Fibroblast of mammary gland (primary cell): ENCODE measurements around the gene ELMO1.
A peak's percentile ranks its signal among the peaks of the same experiment; 100 is the strongest.

Experiments used
- DNase-seq: peaks from one replicate; pipeline ENCODE4 v3.0.0-alpha.2; 2010; ENCODE audit warnings: low read depth
- H3K4me3 ChIP-seq: 2 replicates; pipeline ENCODE4 v1.5.1; 2011; ENCODE audit warnings: low read depth, mild to moderate bottlenecking, low read length, moderate library complexity; ENCODE audit not compliant: control insufficient read depth
- TF ChIP-seq, protein P1 (sequence below): conservative IDR thresholded peaks from 2 replicates; pipeline ENCODE4 v1.5.1; 2011; ENCODE audit warnings: low read depth, low read length, inconsistent platforms; ENCODE audit not compliant: control insufficient read depth, insufficient read depth

ELMO1 gene

GRCh38 chr7:37070031-37070430 is 378.6 kb downstream of the ELMO1 start:
- TF ChIP-seq, protein P1, sequence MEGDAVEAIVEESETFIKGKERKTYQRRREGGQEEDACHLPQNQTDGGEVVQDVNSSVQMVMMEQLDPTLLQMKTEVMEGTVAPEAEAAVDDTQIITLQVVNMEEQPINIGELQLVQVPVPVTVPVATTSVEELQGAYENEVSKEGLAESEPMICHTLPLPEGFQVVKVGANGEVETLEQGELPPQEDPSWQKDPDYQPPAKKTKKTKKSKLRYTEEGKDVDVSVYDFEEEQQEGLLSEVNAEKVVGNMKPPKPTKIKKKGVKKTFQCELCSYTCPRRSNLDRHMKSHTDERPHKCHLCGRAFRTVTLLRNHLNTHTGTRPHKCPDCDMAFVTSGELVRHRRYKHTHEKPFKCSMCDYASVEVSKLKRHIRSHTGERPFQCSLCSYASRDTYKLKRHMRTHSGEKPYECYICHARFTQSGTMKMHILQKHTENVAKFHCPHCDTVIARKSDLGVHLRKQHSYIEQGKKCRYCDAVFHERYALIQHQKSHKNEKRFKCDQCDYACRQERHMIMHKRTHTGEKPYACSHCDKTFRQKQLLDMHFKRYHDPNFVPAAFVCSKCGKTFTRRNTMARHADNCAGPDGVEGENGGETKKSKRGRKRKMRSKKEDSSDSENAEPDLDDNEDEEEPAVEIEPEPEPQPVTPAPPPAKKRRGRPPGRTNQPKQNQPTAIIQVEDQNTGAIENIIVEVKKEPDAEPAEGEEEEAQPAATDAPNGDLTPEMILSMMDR: no peak
- no peak for DNase-seq
- no peak overlapping the region for H3K4me3 ChIP-seq

GRCh38 chr7:37069336-37069735 is 379.3 kb downstream of the ELMO1 start:
- no peak for DNase-seq
- no peak overlapping the region for H3K4me3 ChIP-seq

DNA sequence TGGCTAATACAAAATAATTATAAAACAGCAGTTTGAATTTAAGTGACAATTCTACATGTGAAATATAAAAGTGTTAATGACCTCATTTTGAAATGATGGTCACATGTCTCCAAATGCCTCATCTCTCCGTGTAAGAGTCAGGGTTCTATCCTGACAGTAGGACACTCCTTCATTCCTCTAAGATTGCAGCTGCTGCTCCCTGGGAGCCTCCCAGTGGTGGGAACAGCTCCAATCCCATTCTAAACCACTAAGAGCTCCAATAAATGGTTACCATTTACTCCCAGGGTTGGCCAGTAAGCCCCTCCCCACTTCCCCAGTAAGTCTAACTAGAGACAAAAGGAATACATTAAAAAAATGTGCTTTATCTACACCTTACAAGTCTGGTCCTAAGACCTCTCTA is 379.8 kb downstream of the ELMO1 start:
- DNase-seq: no peak
- TF ChIP-seq, protein P1: no peak
- no peak overlapping the region for H3K4me3 ChIP-seq

More at GRCh38 chr7:37069336-37069735, 379.3 kb downstream of the ELMO1 start:
- TF ChIP-seq, protein P1: no peak

DNA sequence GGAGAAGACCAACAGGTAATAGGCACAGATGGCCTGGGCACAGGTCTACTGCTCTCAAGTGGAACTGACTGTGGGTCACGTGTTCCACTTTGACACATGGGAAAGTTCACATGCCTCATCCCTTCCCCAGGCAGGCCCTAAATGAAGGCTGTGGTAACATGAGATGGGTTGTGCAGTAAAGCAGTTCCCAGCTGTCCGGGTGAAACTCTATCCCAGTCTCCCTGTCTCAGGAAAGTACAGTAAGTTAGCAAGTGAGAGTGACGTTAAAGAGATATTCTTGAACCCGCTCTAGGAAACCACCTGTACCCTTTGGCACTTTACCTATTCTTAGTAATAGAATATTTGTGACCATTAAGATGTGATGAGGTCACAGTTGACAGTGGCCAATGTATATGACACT is 380.6 kb downstream of the ELMO1 start:
- TF ChIP-seq, protein P1: no peak

GRCh38 chr7:37065779-37066271 is 382.8 kb downstream of the ELMO1 start:
- TF ChIP-seq, protein P1: no peak
- peak; percentile 79 for DNase-seq
- no peak overlapping the region for H3K4me3 ChIP-seq

More for the DNA sequence above, 380.6 kb downstream of the ELMO1 start:
- H3K4me3 ChIP-seq: no peak overlapping the region
- DNase-seq: no peak

GRCh38 chr7:37062560-37062859 is 386.2 kb downstream of the ELMO1 start:
- TF ChIP-seq, protein P1: no peak
- DNase-seq: no peak
- no peak overlapping the region for H3K4me3 ChIP-seq
